Measurements from ENCODE around the gene ANO10. TPM values are rescaled to one million over a fixed set of nuclear protein-coding genes. Genes with fewer than 3 reads are reported as not detected.
A peak's percentile ranks its signal among the peaks of the same experiment; 100 is the strongest.

The ANO10 gene
- total RNA-seq, 1 donor from 2014 or later, result 45.4 TPM

DNA sequence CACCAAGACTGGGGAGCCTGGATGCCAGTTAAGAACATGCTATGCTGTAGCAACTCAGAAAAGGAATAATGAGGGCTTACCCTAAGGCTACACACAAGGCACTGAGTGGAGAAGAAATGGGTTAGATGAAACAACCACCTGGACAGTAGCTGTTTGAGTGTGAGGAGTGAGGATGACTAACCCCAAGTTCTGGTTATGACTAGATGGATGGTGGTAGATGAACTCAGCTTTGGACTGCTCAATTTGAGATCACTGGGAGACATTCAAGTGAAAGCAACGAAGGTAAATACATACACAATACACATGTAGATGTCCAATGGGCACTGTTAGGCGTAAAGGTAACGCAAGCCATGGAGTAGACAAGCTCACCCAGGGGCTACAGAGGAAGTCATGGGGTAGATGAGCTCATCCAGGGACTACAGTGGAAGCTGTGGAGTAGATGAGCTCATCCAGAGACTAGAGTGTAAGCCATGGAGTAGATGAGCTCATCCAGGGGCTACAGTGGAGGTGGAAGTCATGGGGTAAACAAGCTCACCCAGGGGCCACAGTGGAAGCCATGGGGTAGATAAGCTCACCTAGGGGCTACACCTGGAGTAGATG is 98.3 kb downstream of the ANO10 start:
- FAIRE-seq (no peak), DNase-seq (ENCODE audit: low read depth) (no peak)
- Mint-ChIP-seq H3K4me3 (ENCODE audit: unreplicated experiment) (no peak overlapping the region), H3K9me3 (ENCODE audit: unreplicated experiment) (peaks cover 8% of the 10 kb centered on the region), H3K36me3 (ENCODE audit: low read depth, unreplicated experiment) (peaks cover 12% of the 10 kb centered on the region), H3K27me3 (ENCODE audit: low read depth, unreplicated experiment) (no peaks in the 10 kb centered on the region), H3K27ac (ENCODE audit: unreplicated experiment) (no peak overlapping the region), H3K4me1 (ENCODE audit: low read depth, unreplicated experiment) (no peaks in the 10 kb centered on the region)
- Histone ChIP-seq H3K4me2 (ENCODE audit: low read length) (no peak overlapping the region), H3K4me1 (ENCODE audit: insufficient read depth, low read length) (peaks cover 9% of the 10 kb centered on the region), H3K27ac (ENCODE audit: low read depth, low read length) (no peak overlapping the region), H3K9ac (ENCODE audit: low read length) (no peak overlapping the region), H3K4me3 (ENCODE audit: insufficient read depth, low read depth, low read length) (no peak overlapping the region), H2AFZ (ENCODE audit: low read depth, low read length) (no peak overlapping the region), H3K9me3 (ENCODE audit: insufficient read depth, low read depth, low read length) (no peaks in the 10 kb centered on the region), H3K27me3 (ENCODE audit: insufficient read depth, low read length) (no peaks in the 10 kb centered on the region), H4K20me1 (ENCODE audit: insufficient read depth, low read length) (no peaks in the 10 kb centered on the region), H3K79me2 (ENCODE audit: insufficient read depth, low read length) (no peaks in the 10 kb centered on the region), H3K36me3 (ENCODE audit: insufficient read depth, low read length) (no peaks in the 10 kb centered on the region)
- TF ChIP-seq EZH2 (IDR thresholded peaks at IDR 0.05; ENCODE audit: insufficient read depth, low read length) (no peak), CTCF (IDR thresholded peaks at IDR 0.05; ENCODE audit: insufficient read depth, low read depth, low read length) (no peak)

- H3K9me3 Mint-ChIP-seq (ENCODE audit: unreplicated experiment), result peaks cover 5% of the 10 kb centered on the region
- FAIRE-seq (no peak), DNase-seq (ENCODE audit: low read depth) (peak; percentile 27)
Measured at GRCh38 chr3:43522727-43523362, 99.0 kb downstream of the ANO10 start.

More at GRCh38 chr3:43522727-43523362, 99.0 kb downstream of the ANO10 start:
- H3K27me3 ChIP-seq (ENCODE audit: insufficient read depth, low read length), result no peaks in the 10 kb centered on the region
- H4K20me1 ChIP-seq (ENCODE audit: insufficient read depth, low read length), result no peaks in the 10 kb centered on the region
- TF ChIP-seq CTCF (IDR thresholded peaks at IDR 0.05; ENCODE audit: insufficient read depth, low read depth, low read length) (no peak), EZH2 (IDR thresholded peaks at IDR 0.05; ENCODE audit: insufficient read depth, low read length) (no peak)
- Mint-ChIP-seq H3K36me3 (ENCODE audit: low read depth, unreplicated experiment) (peaks cover 10% of the 10 kb centered on the region), H3K27me3 (ENCODE audit: low read depth, unreplicated experiment) (no peaks in the 10 kb centered on the region), H3K4me3 (ENCODE audit: unreplicated experiment) (no peak overlapping the region), H3K27ac (ENCODE audit: unreplicated experiment) (no peak overlapping the region), H3K4me1 (ENCODE audit: low read depth, unreplicated experiment) (no peaks in the 10 kb centered on the region)
- H3K9ac ChIP-seq (ENCODE audit: low read length), result no peak overlapping the region
- no peaks in the 10 kb centered on the region for H3K79me2 ChIP-seq (ENCODE audit: insufficient read depth, low read length)
- H3K4me1 ChIP-seq (ENCODE audit: insufficient read depth, low read length), result peaks cover 9% of the 10 kb centered on the region
- no peak overlapping the region for H3K27ac ChIP-seq (ENCODE audit: low read depth, low read length)
- H3K9me3 ChIP-seq (ENCODE audit: insufficient read depth, low read depth, low read length), result no peaks in the 10 kb centered on the region
- no peak overlapping the region for H3K4me2 ChIP-seq (ENCODE audit: low read length)
- H2AFZ ChIP-seq (ENCODE audit: low read depth, low read length), result no peak overlapping the region
- no peaks in the 10 kb centered on the region for H3K36me3 ChIP-seq (ENCODE audit: insufficient read depth, low read length)
- H3K4me3 ChIP-seq (ENCODE audit: insufficient read depth, low read depth, low read length), result no peak overlapping the region
